ENCODE measurements around the gene KLHL33.
"Not testable (repeated sequence)": the region's sequence is repeated elsewhere in the genome, so short reads cannot be mapped to it uniquely, and the experiment has no call there.

The KLHL33 gene

GRCh38 chr14:20435582-20436362, at the start of gene KLHL33:
TSS of gene KLHL33 (minus strand) at chr14:20436166. CDS start at chr14:20435811, 355 bp downstream.
- no peak for DNase-seq

- DNase-seq, result no peak
Measured at GRCh38 chr14:20482382-20482781, 46.4 kb upstream of the KLHL33 start.

GRCh38 chr14:20478894-20479293, 42.9 kb upstream of the KLHL33 start:
- DNase-seq, result no peak

- DNase-seq, result no peak
Measured at GRCh38 chr14:20477211-20477876, 41.4 kb upstream of the KLHL33 start.

GRCh38 chr14:20476776-20477175, 40.8 kb upstream of the KLHL33 start:
- no peak for DNase-seq

- DNase-seq, result no peak
Measured at GRCh38 chr14:20472536-20473169, 36.7 kb upstream of the KLHL33 start.

GRCh38 chr14:20470603-20470901, 34.6 kb upstream of the KLHL33 start:
- DNase-seq, result peak; percentile 32

- peak; percentile 60 for DNase-seq
Measured at GRCh38 chr14:20469890-20470602, 34.1 kb upstream of the KLHL33 start.

- DNase-seq, result peak; percentile 96
Measured at GRCh38 chr14:20469242-20469889, 33.4 kb upstream of the KLHL33 start, which contains the start of gene PNP. TSS of gene PNP (plus strand) at chr14:20469406. CDS start at chr14:20469525, 119 bp downstream.

- DNase-seq, result peak; percentile 46
Measured at GRCh38 chr14:20468764-20469241, 32.8 kb upstream of the KLHL33 start.

GRCh38 chr14:20461225-20462141, 25.5 kb upstream of the KLHL33 start, which contains the start of gene PIP4P1:
TSS of gene PIP4P1 (minus strand) at chr14:20461434. CDS start at chr14:20461325, 109 bp downstream.
- DNase-seq, result peak; percentile 99

- peak; percentile 42 for DNase-seq
Measured at GRCh38 chr14:20460458-20461224, 24.7 kb upstream of the KLHL33 start.

GRCh38 chr14:20458031-20458789, 22.2 kb upstream of the KLHL33 start:
- peak; percentile 26 for DNase-seq

- no peak for DNase-seq
Measured at GRCh38 chr14:20456971-20457370, 21.0 kb upstream of the KLHL33 start.

- DNase-seq, result peak; percentile 94
Measured at GRCh38 chr14:20455355-20456300, 19.7 kb upstream of the KLHL33 start.

GRCh38 chr14:20454516-20455354, 18.8 kb upstream of the KLHL33 start, which contains the start of the genes APEX1 and OSGEP:
TSS of gene APEX1 (plus strand) at chr14:20455226. CDS start at chr14:20455646, 420 bp downstream.
TSS of gene OSGEP (minus strand) at chr14:20454812. CDS start at chr14:20454683, 129 bp downstream.
- peak; percentile 99 for DNase-seq

- not testable (repeated sequence) for DNase-seq
Measured at GRCh38 chr14:20452831-20453230, 16.9 kb upstream of the KLHL33 start.
